Activated CD4-positive, alpha-beta T cell treated with anti-CD3 and anti-CD28 coated beads, Interleukin-2, Interleukin-4, amounts not matched to agents 100 ng/mL and 50 ng/mL, durations not matched to agents 16 hours and 8 hours (primary cell): ENCODE results near the gene BCAS3.
"Not testable (repeated sequence)": the region's sequence is repeated elsewhere in the genome, so short reads cannot be mapped to it uniquely, and the experiment has no call there.

Experiments
- DNase-seq: peaks from one replicate; pipeline ENCODE4 v3.0.0-alpha.2; 2020; ENCODE audit warnings: low spot score

The BCAS3 gene

DNA sequence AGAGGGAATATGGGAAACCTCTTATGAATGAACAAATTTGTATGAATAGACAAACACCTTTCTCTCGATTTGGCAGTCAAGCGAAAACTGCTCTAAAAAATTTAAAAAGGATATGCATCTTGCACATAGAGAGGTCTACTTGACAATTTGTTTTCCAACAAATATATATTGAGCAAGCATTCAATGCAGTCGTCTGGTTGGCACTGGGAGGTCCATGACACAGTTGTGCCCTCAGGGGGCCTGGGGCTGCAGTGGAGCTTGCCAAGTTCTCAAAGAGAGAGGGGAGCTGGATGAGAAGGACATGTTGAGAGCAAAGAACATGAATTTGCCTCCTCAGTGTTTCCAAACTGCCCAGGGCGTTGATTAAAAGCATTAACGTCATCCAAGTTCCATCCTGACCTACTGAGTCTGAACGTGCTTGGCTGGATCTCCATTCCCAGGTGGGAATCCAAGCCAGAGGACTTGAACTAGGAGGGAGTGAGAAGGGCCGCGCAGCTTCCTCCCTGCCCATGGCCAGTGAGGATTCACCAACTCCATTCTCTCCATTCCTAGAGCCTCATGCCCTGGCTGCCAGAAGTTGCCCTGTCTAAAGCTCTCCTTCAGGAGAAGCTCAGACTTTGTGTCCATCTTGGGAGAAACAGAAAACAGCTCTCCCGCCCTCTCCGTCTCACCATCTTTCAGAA lies 746.5 kb downstream of the BCAS3 start:
- no peak for DNase-seq

DNA sequence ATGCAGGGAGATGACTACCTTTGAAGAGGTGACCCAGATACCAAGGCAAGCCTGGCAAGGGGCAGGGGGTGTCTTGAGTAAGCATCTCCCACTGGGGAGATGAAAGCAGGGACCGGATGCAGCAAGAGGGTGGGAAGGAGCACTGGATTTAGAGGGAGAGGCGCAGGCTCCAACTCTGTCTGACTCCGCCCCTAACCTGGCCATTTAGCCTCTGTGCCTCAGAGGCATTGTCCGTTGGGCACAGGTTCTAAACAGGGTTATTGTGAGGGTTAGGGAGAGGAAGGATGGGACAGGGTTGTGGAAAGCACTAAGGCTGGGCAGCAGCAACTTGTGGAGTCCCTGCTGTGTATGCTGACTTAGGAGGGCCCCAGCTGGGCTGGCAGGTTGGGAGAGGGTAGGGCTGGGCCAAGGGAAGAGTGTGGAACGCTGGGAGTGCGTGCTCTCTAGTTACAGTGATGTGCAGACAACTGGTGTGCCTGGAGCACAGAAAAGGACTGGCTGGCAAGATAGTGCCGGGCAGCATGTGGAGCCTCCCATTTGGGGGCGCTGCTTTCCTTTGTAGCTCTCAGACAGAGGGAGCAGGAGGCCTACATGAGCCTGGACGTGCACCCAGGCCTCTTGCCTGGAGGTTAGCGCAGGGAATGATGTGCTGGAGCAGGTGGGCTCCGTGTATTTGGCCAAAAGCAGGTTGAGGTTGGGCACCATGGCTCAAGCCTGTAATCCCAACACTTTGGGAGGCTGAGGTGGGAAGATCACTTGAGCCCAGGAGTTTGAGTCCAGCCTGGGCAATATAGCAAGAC lies 748.2 kb downstream of the BCAS3 start:
- no peak for DNase-seq

DNA sequence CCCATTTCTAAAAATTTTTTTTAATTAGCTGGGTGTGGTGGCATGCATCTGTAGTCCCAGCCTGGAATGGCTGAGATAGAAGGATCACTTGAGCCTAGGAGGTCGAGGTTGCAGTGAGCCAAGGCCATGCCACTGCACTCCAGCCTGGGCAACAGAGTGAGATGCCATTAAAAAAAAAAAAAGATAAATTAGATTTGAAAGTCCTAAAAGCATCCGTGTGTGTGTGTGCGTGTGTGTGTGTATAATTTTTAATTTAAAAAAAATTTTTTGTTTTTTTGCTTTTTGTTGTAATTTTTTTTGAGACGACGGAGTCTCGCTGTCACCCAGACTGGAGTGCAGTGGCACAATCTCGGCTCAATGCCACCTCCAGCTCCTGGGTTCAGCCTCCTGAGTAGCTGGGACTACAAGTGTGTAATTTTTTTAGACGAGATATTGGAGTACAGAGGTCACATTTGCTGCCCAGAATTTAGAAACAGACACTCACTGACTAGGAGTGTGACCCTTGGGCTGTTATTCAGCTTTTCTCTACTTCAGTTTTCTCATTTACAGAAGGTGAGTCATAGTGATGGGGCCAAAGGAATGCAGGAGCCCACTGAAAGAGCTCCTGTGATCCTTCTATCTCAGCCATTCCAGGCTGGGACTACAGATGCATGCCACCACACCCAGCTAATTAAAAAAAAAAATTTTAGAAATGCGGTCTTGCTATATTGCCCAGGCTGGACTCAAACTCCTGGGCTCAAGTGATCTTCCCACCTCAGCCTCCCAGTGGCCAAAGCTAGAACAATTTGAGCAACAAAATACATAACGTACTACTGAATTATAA lies 749.0 kb downstream of the BCAS3 start:
- DNase-seq: no peak

DNA sequence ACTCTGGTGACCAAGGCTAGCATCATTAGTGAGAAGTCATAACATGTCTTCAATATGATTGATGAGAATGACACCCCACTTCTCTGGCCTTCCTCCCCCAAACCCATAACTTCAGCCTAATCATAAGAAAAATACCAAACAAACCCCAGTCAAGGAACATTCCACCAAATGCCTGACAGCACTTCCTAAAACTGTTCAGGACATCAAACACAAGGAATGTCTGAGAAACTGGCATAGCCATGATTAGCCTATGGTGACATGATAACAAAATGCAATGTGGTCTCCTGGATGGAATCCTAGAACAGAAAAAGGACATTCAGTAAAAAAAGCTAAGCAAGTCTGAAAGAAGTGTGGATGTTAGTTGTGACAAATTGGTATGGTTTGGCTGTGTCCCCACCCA lies 749.9 kb downstream of the BCAS3 start:
- DNase-seq: no peak

DNA sequence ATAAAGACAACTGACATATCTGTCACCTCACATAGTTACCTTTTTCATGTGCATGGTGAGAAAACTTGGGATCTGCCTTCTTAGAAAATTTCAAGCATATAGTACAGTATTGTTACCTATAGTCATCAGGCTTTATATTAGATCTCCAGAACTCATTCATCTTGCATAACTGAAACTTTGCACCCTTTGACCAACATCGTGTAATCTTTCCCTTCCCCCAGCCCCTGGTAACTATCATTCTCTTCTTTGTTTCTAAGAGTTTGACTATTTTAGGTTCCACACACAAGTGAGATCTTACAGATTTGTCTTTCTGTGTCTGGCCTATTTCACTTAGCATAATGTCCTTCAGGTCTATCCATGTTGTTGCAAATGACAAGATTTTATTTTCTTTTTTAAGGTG lies 751.6 kb downstream of the BCAS3 start:
- DNase-seq: no peak

DNA sequence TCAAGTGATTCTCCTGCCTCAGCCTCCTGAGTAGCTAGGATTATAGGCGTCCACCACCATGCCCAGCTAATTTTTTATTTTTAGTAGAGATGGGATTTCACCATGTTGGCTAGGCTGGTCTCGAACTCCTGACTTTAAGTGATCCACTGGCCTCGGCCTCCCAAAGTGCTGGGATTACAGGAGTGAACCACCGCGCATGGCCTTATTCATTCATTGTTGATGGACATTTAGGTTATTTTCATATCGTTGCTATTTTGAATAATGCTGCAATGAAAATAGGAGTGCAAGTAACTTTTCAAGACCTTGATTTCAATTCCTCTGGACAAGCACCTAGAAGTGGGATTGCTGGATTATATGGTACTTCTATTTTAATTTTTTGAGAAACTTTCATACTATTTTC lies 752.2 kb downstream of the BCAS3 start:
- not testable (repeated sequence) for DNase-seq

GRCh38 chr17:61431594-61432311 lies 754.1 kb downstream of the BCAS3 start:
- no peak for DNase-seq

- no peak for DNase-seq
Observed at GRCh38 chr17:61436273-61436672, 758.6 kb downstream of the BCAS3 start.

- DNase-seq: no peak
Observed at GRCh38 chr17:61436995-61437704, 759.5 kb downstream of the BCAS3 start.

- peak; percentile 64 for DNase-seq
Observed at GRCh38 chr17:61440697-61441096, 763.0 kb downstream of the BCAS3 start.

DNA sequence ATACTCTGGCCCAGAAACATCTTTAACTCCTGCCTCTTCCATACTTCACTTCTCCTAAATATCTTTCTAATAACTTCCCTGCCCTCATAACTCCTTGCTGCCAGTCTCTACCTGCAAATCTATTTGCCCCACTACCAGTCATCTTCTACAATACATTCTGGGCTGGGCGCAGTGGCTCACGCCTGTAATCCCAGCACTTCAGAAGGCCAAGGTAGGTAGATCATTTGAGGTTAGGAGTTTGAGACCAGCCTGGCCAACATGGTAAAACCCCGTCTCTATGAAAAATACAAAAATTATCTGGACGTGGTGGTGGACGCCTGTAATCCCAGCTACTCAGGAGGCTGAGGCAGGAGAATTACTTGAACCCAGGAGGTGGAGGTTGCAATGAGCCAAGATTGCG lies 763.9 kb downstream of the BCAS3 start:
- DNase-seq: not testable (repeated sequence)

DNA sequence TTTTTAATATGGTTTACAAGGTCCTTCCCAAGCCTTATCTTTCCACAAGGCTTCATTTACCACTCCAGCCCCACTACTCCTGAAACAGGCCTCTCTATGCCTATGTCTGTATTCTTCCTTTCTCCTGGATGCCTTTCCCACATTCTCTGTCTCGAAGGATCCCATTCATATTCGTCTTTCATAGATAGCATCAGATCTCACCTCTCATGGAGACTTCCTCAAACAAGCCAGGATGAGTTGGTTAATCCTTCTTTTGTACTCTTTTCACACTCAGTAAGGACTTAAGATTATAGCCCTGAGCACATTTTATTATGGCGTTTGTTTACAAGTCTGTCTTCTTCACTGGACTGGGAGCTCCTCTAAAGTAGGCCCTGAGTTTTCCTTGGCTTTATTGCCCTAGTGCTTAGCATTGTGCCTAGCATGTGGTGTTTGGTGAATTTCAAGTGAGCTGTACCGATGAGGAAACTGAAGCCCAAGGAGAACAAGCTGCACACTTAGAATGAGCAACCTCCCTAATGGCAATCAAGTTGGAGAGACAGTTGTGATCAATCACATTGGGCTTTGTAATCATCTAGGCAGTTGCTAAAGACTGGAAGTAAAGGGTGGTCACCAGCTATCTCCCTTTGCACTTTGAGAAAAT lies 764.6 kb downstream of the BCAS3 start:
- DNase-seq: no peak
